Stimulated activated naive B cell treated with anti-CD40 and anti-IgM and Interleukin-4, amounts not matched to agents 10 μg/mL and 1 μg/mL and 100 μg/mL, for 72 hours (primary cell): ENCODE results near the gene ANKH.
"Not testable (repeated sequence)": the region's sequence is repeated elsewhere in the genome, so short reads cannot be mapped to it uniquely, and the experiment has no call there.

Experiments
- ATAC-seq, 2 donors: fragments of 150-1000 bp; cut with Tn5 transposase; replicated peaks; 2 replicates each; pipeline ENCODE4 v1.10.0; 2021; ENCODE audit warnings: moderate library complexity in 1 of 2
- DNase-seq: peaks from one replicate; pipeline ENCODE4 v3.0.0; 2021
- H3K27ac Mint-ChIP-seq: one replicate; pipeline ENCODE4 v1.8.0; 2022; ENCODE audit warnings: mild to moderate bottlenecking, mixed read lengths
- H3K27me3 Mint-ChIP-seq, 2 donors: one replicate each; pipeline ENCODE4 v1.8.0; 2022; ENCODE audit warnings: mixed read lengths in 2 of 2
- H3K36me3 Mint-ChIP-seq, 2 donors: one replicate each; pipeline ENCODE4 v1.8.0; 2022; ENCODE audit warnings: mixed read lengths in 2 of 2, mild to moderate bottlenecking in 1 of 2
- H3K4me1 Mint-ChIP-seq, 2 donors: one replicate each; pipeline ENCODE4 v1.8.0; 2022; ENCODE audit warnings: mixed read lengths in 2 of 2, mild to moderate bottlenecking in 1 of 2
- H3K4me3 Mint-ChIP-seq, 2 donors: one replicate each; pipeline ENCODE4 v1.8.0; 2022; ENCODE audit warnings: mild to moderate bottlenecking in 2 of 2, mixed read lengths in 2 of 2, moderate library complexity in 1 of 2
- H3K9me3 Mint-ChIP-seq, 2 donors: one replicate each; pipeline ENCODE4 v1.8.0; 2022; ENCODE audit warnings: mixed read lengths in 2 of 2, mild to moderate bottlenecking in 1 of 2

ANKH gene

DNA sequence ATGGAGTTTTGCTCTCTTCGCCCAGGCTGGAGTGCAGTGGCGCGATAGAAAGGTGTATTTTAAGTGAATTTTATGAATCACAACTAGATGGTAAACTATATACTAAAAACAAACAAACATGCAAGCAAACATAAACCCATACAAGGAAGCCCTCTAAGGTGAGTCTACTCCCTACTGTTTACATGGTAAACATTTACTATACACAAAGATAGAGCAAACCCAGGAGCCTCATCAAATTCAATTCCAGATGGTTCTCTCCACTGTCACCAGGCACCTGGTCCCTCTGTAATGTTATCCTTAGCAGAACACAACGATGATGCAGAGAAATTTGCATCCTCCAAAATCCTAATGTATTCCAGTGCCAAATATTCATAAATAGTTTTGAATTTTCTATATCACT lies 17.9 kb downstream of the ANKH start:
- Mint-ChIP-seq H3K4me3 (no peak overlapping the region), H3K27me3 (no peaks in the 10 kb centered on the region), H3K4me1 (peaks cover 7 to 12% of the 10 kb centered on the region in 2 donors), H3K36me3 (peaks cover 0 to 10% of the 10 kb centered on the region in 2 donors), H3K9me3 (no peaks in the 10 kb centered on the region), H3K27ac (no peak overlapping the region)
- no peak for ATAC-seq
- no peak for DNase-seq

DNA sequence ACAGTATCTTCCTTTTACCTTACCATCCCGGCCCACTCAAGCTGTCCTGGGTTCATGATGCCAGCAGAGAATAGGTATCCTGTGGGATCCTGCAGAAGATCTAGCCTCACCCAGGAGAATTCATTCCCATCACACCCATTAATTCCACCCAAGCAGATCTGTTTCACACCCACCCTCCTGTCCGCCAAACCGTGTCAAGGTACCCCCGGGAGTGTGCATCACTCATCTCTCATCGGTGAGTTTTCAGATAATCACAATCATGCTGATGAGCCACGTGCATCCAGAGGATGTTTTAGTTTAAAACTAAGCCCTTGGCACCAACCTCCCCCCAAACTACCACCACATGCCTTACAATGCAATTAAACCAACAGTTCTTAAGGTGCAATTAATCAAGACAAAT lies 18.8 kb downstream of the ANKH start:
- H3K36me3 Mint-ChIP-seq = peaks cover 4 to 14% of the 10 kb centered on the region in 2 donors
- H3K4me1 Mint-ChIP-seq = peaks cover 7 to 12% of the 10 kb centered on the region in 2 donors
- DNase-seq = no peak
- H3K27me3 Mint-ChIP-seq = no peaks in the 10 kb centered on the region
- no peak overlapping the region for H3K4me3 Mint-ChIP-seq
- no peak for ATAC-seq
- no peaks in the 10 kb centered on the region for H3K9me3 Mint-ChIP-seq
- no peak overlapping the region for H3K27ac Mint-ChIP-seq

DNA sequence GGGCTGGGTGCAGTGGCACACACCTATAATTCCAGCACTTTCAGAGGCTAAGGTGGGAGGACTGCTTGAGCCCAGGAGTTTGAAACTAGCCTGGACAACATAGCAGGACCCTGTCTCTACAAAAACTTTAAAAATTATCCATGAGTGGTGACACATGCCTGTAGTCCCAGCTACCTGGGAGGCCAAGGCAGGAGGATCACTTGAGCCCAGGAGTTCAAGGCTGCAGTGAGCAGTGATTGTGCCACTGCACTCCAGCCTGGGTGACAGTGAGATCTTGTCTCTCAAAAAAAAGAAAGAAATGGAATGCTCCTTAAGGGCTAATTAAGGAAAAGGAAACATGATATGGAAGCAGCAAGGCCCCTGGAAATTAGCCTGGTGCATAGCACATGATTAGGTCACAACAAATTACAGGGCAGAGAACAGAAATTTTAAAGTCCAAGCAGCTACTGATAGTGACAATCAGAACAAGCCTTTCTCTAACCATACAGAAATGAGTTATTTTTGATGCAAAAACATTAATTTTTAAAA lies 19.5 kb downstream of the ANKH start:
- H3K27me3 Mint-ChIP-seq = no peaks in the 10 kb centered on the region
- H3K4me1 Mint-ChIP-seq = peaks cover 7 to 12% of the 10 kb centered on the region in 2 donors
- H3K27ac Mint-ChIP-seq = no peak overlapping the region
- no peak overlapping the region for H3K4me3 Mint-ChIP-seq
- DNase-seq = no peak
- H3K9me3 Mint-ChIP-seq = no peaks in the 10 kb centered on the region
- H3K36me3 Mint-ChIP-seq = peaks cover 4 to 14% of the 10 kb centered on the region in 2 donors
- no peak for ATAC-seq

DNA sequence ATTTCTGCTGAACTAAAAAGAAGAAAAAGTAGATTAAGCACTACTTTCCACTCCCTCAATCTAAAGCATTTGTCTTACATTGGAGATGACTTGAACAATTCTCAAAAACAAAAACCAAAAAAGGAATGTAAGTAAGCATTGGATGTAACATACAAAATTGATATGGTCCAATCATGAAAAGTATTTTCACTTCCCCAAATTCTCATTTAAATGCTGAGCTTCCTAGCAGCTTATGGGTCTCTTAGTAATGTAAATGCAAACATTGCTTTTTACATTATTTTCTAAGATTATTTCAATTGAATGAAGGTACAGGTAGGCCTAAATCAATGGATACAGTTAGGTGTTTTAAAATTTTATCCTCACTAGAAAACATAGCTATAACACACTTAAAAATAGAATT lies 20.0 kb downstream of the ANKH start:
- Mint-ChIP-seq H3K27ac (no peak overlapping the region), H3K4me3 (no peak overlapping the region), H3K27me3 (no peaks in the 10 kb centered on the region), H3K36me3 (peaks cover 6 to 14% of the 10 kb centered on the region in 2 donors), H3K4me1 (peaks cover 7 to 12% of the 10 kb centered on the region in 2 donors), H3K9me3 (no peaks in the 10 kb centered on the region)
- DNase-seq = no peak
- no peak for ATAC-seq

DNA sequence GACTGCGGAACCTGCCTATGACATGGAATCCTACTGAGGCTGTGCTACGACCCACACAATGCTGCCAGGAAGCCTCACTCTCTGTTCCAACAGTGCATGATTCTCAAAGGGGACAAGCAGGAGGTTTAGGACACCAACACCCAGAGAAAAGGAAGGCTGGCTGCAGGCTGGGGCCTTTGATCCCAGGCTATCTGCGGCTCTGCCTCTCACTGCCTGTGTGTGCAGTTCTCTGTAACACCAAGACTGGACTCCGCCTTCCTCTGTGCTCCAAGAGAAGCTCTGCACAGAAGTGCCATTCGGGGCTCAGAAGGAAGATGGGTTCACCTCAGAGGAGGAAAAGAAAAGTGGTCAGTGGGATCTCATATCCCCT lies 20.5 kb downstream of the ANKH start:
- peaks cover 6 to 14% of the 10 kb centered on the region in 2 donors for H3K36me3 Mint-ChIP-seq
- DNase-seq = no peak
- no peaks in the 10 kb centered on the region for H3K27me3 Mint-ChIP-seq
- H3K9me3 Mint-ChIP-seq = no peaks in the 10 kb centered on the region
- no peak overlapping the region for H3K27ac Mint-ChIP-seq
- no peak for ATAC-seq
- H3K4me1 Mint-ChIP-seq = peaks cover 7 to 12% of the 10 kb centered on the region in 2 donors
- H3K4me3 Mint-ChIP-seq = no peak overlapping the region

DNA sequence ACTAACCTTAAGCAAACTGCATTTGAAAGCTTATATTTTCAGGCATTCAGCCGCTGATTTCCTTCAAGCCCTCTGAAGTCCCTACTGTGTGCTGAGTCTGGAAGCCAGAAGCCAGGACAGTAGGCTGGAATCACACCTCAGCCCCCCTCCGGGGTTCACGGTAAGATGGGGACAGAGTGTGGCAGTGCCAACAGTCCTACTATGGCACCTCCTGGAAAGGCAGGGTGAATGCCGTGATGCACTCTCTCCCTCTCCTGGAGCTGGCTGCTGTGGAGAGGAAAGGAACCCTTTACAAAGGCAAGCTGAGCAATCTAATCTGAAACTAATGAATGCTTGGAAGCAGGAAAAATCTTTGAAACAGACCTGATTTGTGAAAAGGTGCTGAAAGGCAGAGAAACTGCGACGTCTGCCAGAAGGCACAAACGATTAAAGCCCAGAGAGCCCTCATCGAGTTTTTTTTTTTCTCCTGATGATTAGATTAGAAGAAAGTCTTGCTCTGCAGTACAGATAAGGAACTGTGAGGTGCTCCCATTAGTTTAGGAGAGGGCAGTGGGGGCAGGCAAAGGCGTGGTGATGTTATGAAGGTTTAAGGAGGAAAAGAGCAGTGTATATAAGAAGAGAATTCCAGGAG lies 21.0 kb downstream of the ANKH start:
- H3K27ac Mint-ChIP-seq = no peak overlapping the region

DNA sequence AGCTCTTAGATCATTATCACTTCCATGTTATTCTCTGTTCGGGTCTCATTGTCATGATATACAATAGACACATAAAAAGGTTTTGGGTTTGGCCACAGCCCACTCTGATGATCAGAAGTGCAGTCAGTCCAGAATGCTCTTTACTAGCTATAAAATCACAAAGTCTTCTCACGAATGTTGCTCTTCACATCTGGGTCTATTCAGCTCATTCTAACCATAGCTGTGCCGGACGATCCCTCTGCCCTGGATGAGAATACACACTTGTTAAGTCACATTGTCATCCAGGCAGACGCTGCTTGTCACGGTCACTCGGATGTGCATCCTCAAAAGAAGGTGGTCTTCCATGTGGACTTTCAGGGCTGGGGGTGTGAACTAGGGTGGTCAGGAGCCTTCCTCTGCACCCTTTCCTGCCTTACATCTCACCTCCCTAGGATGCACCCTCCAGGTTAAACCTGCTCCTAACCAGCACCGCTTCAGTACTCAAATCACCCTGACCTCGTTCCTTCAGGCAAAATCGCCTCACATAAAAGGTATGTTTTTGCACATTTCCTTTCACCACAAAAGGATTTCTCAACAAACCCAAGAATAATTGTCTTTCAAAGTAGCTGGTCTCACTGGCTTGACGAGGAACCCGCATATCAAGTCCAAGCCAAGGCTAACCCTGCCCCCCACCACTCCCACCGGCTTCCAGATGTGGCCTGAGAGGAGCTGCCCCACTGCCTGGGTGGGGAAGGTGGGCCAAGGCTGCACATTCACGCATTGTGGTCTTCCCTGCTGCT lies 21.9 kb downstream of the ANKH start:
- H3K4me1 Mint-ChIP-seq = peaks cover 7% of the 10 kb centered on the region in 2 donors
- H3K4me3 Mint-ChIP-seq = no peak overlapping the region
- peaks cover 6 to 14% of the 10 kb centered on the region in 2 donors for H3K36me3 Mint-ChIP-seq
- DNase-seq (no peak), ATAC-seq (no peak)
- H3K9me3 Mint-ChIP-seq = no peaks in the 10 kb centered on the region
- H3K27me3 Mint-ChIP-seq = no peaks in the 10 kb centered on the region
- H3K27ac Mint-ChIP-seq = no peak overlapping the region

More for the DNA sequence above, 21.0 kb downstream of the ANKH start:
- no peak for ATAC-seq
- H3K36me3 Mint-ChIP-seq = peaks cover 6 to 14% of the 10 kb centered on the region in 2 donors
- no peak overlapping the region for H3K4me3 Mint-ChIP-seq
- H3K9me3 Mint-ChIP-seq = no peaks in the 10 kb centered on the region
- DNase-seq = no peak
- H3K27me3 Mint-ChIP-seq = no peaks in the 10 kb centered on the region
- H3K4me1 Mint-ChIP-seq = peaks cover 7 to 12% of the 10 kb centered on the region in 2 donors

DNA sequence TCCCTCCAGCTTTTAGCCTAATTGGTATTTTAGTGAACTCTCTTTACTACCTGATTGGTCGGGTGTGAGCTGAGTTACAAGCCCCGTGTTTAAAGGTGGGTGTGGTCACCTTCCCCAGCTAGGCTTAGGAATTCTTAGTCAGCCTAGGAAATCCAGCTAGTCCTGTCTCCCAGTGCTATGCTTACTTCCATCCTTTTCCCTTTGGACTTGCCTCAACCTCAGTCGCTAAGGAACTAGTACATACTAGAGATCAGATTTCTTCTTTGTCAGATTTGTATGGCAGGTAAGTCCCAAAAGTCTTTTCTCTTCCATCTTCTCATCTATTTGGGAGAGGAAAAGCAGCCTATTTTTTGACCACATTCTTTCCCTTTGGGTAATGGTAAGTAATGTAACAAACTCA lies 22.6 kb downstream of the ANKH start:
- H3K4me3 Mint-ChIP-seq, H3K27me3 Mint-ChIP-seq, H3K4me1 Mint-ChIP-seq, H3K27ac Mint-ChIP-seq, H3K9me3 Mint-ChIP-seq, ATAC-seq, DNase-seq: not testable (repeated sequence)
- peaks cover 6 to 14% of the 10 kb centered on the region in 2 donors for H3K36me3 Mint-ChIP-seq

DNA sequence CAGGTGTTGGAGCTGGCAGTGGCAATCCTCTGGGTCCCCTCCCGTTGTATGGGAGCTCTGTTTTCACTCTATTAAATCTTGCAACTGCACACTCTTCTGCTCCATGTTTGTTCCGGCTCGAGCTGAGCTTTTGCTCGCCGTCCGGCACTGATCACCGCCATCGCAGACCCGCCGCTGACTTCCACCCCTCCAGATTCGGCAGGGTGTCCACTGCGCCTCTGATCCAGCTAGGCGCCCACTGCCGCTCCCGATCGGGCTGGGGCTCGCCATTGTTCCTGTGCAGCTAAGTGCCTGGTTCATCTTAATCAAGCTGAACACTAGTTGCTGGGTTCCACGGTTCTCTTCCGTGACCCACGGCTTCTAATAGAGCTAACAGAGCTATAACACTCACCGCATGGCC lies 23.2 kb downstream of the ANKH start:
- ATAC-seq (no peak), DNase-seq (no peak)
- Mint-ChIP-seq H3K4me1 (peaks cover 6 to 7% of the 10 kb centered on the region in 2 donors), H3K27me3 (no peaks in the 10 kb centered on the region), H3K9me3 (no peaks in the 10 kb centered on the region), H3K36me3 (peaks cover 6 to 14% of the 10 kb centered on the region in 2 donors), H3K27ac (no peak overlapping the region), H3K4me3 (no peak overlapping the region)

DNA sequence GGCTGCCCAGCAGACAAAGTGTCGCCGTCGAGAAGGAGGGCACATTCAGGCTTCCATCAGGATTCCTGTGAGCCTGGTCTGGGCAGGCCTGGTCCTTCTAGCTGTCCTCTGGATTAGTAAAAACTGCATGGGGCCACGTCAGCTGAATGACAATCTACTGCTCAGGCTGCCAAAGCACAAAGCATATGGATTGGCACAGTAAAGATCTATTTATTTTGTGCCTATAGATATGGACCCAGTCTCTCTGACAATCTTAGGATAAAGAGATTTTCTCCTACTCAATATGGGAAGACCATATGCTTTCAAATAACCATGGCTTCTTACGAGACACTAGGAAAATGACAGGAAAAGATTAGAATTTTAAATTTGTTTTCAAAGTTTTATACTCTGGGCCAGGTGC lies 24.1 kb downstream of the ANKH start:
- Mint-ChIP-seq H3K4me3 (no peak overlapping the region), H3K4me1 (peaks cover 3 to 6% of the 10 kb centered on the region in 2 donors), H3K9me3 (no peaks in the 10 kb centered on the region), H3K36me3 (peaks cover 6 to 14% of the 10 kb centered on the region in 2 donors), H3K27me3 (no peaks in the 10 kb centered on the region), H3K27ac (no peak overlapping the region)
- no peak for ATAC-seq
- DNase-seq = no peak

DNA sequence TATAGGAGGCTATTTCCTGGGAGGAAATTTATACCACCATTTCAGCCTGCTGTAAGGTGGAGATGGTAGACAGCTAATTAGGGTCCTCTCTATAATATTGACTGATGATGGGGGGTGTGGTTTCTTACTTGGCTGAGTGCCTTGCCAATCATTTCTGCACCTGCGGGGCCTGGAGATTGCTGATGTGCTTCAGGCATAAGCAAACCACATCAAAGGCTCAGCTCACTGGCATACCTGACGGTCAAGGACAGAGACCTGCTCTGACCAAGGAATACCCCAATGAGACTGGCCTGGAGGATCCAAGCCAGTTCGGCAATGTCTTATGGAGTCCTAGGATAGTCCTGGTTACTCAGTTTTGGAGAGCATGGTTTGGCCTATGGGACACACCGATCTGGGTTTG lies 29.5 kb downstream of the ANKH start:
- peaks cover 0 to 2% of the 10 kb centered on the region in 2 donors for H3K4me1 Mint-ChIP-seq
- H3K9me3 Mint-ChIP-seq = no peaks in the 10 kb centered on the region
- peaks cover 0 to 2% of the 10 kb centered on the region in 2 donors for H3K36me3 Mint-ChIP-seq
- ATAC-seq (no peak), DNase-seq (no peak)
- no peak overlapping the region for H3K4me3 Mint-ChIP-seq
- H3K27ac Mint-ChIP-seq = no peak overlapping the region
- H3K27me3 Mint-ChIP-seq = no peaks in the 10 kb centered on the region

DNA sequence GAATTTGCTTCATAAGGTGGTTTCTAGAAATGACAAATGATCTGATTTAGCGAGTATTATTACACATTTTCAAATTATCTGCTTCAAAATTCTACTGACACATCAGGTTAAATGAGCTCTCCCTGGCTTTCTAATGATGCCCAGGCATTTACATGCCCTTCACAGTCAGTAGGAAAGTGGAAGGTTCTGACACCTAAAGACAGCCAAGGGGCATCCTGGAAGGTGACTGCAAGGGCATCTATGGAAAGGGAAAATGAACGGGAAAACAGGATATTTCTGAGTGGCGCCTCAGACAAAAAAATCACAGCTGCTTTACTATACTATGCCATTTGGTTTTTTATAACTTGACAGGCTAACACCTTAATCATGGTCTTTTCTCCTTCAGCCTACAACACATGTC lies 31.0 kb downstream of the ANKH start:
- Mint-ChIP-seq H3K4me1 (peaks cover 4 to 8% of the 10 kb centered on the region in 2 donors), H3K36me3 (no peaks in the 10 kb centered on the region), H3K27ac (no peak overlapping the region)

DNA sequence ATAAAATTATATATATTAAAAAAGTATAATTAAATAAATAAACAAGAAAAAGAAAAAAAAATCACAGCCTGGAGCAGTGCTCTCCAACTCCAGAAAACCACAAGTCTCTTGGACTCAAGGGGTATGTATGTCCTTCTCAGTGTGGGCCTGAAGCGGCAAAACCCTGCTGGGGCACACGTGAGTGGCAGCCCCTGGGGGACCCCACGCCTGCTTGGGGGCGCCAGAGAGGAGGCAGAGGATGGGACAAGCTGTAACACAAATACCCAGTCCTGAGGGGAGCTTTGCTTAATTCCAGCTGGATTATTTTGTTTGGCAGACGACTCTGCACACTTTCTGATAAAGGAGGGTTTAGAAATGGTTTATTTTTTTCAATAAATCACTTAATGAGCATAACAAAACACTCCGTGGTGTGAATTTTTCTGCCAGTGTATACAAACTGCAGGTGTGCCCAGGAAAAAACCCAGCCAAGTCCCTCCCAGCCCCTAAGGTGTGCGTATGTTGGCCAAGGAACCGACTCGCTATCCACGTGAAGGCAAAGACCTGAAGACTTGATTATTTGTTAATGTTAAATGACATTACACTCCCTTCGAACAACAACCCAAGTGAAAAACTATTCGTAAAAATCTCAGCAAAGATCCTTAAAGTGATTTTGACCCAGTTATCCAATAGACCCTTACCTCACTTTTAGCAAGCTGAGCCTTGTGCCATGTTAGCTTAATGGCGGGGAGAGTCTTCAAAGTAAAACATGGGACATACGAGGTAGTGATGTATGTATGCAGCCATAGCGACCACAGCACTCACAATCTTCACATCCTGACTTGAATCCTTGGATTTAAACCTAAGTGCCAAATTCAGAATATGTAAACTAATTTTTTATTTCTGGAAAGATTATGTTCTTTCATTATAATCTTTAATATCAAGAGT lies 32.9 kb downstream of the ANKH start:
- no peak overlapping the region for H3K27ac Mint-ChIP-seq
- H3K36me3 Mint-ChIP-seq = no peaks in the 10 kb centered on the region
- no peak for DNase-seq
- no peaks in the 10 kb centered on the region for H3K9me3 Mint-ChIP-seq
- H3K4me1 Mint-ChIP-seq = peaks cover 7 to 15% of the 10 kb centered on the region in 2 donors
- no peaks in the 10 kb centered on the region for H3K27me3 Mint-ChIP-seq
- no peak for ATAC-seq
- no peak overlapping the region for H3K4me3 Mint-ChIP-seq

More for the DNA sequence above, 31.0 kb downstream of the ANKH start:
- Mint-ChIP-seq H3K9me3 (no peaks in the 10 kb centered on the region), H3K27me3 (no peaks in the 10 kb centered on the region), H3K4me3 (no peak overlapping the region)
- DNase-seq (no peak), ATAC-seq (no peak)

DNA sequence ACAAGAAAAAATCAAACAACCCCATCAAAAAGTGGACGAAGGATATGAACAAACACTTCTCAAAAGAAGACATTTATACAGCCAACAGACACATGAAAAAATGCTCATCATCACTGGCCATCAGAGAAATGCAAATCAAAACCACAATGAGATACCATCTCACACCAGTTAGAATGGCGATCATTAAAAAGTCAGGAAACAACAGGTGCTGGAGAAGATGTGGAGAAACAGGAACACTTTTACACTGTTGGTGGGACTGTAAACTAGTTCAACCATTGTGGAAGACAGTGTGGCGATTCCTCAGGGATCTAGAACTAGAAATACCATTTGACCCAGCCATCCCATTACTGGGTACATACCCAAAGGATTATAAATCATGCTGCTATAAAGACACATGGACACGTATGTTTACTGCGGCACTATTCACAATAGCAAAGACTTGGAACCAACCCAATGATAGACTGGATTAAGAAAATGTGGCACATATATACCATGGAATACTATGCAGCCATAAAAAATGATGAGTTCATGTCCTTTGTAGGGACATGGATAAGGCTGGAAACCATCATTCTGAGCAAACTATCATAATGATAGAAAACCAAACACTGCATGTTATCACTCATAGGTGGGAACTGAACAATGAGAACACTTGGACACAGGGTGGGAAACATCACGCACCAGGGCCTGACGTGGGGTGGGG lies 34.0 kb downstream of the ANKH start:
- H3K27ac Mint-ChIP-seq, DNase-seq, H3K9me3 Mint-ChIP-seq, H3K27me3 Mint-ChIP-seq, H3K36me3 Mint-ChIP-seq, H3K4me3 Mint-ChIP-seq, ATAC-seq: not testable (repeated sequence)
- peaks cover 7 to 15% of the 10 kb centered on the region in 2 donors for H3K4me1 Mint-ChIP-seq
